Stimulated activated CD4-positive, alpha-beta T cell treated with anti-CD3 and anti-CD28 coated beads, Interleukin-1b, Interleukin-23, amount 100 ng/mL, for 4 hours (primary cell): ENCODE results near the gene KANSL1.

ENCODE experiments used
- DNase-seq, 2 donors: peaks; one replicate each; pipeline ENCODE4 v3.0.0-alpha.2; 2020; ENCODE audit warnings: low read depth in 2 of 2

Gene KANSL1

GRCh38 chr17:45998987-45999899 is 194.0 kb downstream of the KANSL1 start, which contains the start of gene STH:
STH (plus strand) TSS chr17:45999250; CDS start chr17:45999280, 30 bp downstream.
- no peak for DNase-seq

- no peak for DNase-seq
Observed at GRCh38 chr17:45997624-45998023, 195.6 kb downstream of the KANSL1 start.

- DNase-seq: no peak
Observed at GRCh38 chr17:45997166-45997565, 196.1 kb downstream of the KANSL1 start.

- DNase-seq: no peak
Observed at GRCh38 chr17:45996282-45996937, 196.8 kb downstream of the KANSL1 start.

- DNase-seq: no peak
Observed at GRCh38 chr17:45995627-45996270, 197.5 kb downstream of the KANSL1 start.

GRCh38 chr17:45994987-45995386 is 198.2 kb downstream of the KANSL1 start:
- DNase-seq: no peak

GRCh38 chr17:45993962-45994627 is 199.1 kb downstream of the KANSL1 start:
- DNase-seq: no peak

GRCh38 chr17:45992904-45993303 is 200.3 kb downstream of the KANSL1 start:
- no peak for DNase-seq

GRCh38 chr17:45992175-45992574 is 201.1 kb downstream of the KANSL1 start:
- no peak for DNase-seq

- no peak for DNase-seq
Observed at GRCh38 chr17:45991341-45991740, 201.9 kb downstream of the KANSL1 start.

GRCh38 chr17:45990886-45991285 is 202.3 kb downstream of the KANSL1 start:
- DNase-seq: no peak

- DNase-seq: no peak
Observed at GRCh38 chr17:45989759-45990158, 203.5 kb downstream of the KANSL1 start.

GRCh38 chr17:45987706-45988105 is 205.5 kb downstream of the KANSL1 start:
- DNase-seq: no peak

- no peak for DNase-seq
Observed at GRCh38 chr17:45986056-45986455, 207.2 kb downstream of the KANSL1 start.

- DNase-seq: no peak
Observed at GRCh38 chr17:45985447-45985846, 207.8 kb downstream of the KANSL1 start.

GRCh38 chr17:45984368-45984767 is 208.9 kb downstream of the KANSL1 start:
- DNase-seq: no peak

- DNase-seq: no peak
Observed at GRCh38 chr17:45983614-45984310, 209.5 kb downstream of the KANSL1 start.

GRCh38 chr17:45982791-45983613 is 210.2 kb downstream of the KANSL1 start:
- DNase-seq: no peak

GRCh38 chr17:45981306-45981705 is 211.9 kb downstream of the KANSL1 start:
- DNase-seq: no peak

GRCh38 chr17:45980855-45981254 is 212.4 kb downstream of the KANSL1 start:
- DNase-seq: no peak
